ENCODE measurements around the gene MBTPS1.

DNA sequence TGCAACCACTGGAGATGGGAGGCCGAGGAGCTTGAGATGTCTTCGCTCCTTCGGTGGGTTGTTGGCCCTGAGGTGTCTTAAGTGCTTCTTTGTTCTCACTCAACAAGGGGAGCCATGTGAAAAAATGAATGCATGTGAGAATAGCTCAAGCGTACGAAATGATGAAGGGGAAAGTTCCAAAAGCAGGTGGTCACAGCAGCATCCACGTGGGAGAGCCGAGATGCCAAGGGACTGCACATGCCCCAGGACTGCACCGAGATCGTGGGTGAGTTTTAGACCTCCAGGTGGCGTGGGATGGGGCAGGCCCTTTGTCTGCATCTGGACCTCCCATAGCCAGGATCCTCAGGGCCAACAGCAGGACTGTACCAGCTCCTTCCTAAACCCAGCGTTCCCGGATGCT lies 82.2 kb downstream of the MBTPS1 start:
- TF ChIP-seq, protein P1, sequence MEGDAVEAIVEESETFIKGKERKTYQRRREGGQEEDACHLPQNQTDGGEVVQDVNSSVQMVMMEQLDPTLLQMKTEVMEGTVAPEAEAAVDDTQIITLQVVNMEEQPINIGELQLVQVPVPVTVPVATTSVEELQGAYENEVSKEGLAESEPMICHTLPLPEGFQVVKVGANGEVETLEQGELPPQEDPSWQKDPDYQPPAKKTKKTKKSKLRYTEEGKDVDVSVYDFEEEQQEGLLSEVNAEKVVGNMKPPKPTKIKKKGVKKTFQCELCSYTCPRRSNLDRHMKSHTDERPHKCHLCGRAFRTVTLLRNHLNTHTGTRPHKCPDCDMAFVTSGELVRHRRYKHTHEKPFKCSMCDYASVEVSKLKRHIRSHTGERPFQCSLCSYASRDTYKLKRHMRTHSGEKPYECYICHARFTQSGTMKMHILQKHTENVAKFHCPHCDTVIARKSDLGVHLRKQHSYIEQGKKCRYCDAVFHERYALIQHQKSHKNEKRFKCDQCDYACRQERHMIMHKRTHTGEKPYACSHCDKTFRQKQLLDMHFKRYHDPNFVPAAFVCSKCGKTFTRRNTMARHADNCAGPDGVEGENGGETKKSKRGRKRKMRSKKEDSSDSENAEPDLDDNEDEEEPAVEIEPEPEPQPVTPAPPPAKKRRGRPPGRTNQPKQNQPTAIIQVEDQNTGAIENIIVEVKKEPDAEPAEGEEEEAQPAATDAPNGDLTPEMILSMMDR (IDR thresholded peaks at IDR 0.05; ENCODE audit: low read depth, low read length): no peak
- TF ChIP-seq EZH2phosphoT487 (IDR thresholded peaks at IDR 0.05; ENCODE audit: low read depth): no peak
